ENCODE measurements around the gene ARFGEF2. TPM values are rescaled to one million over a fixed set of nuclear protein-coding genes. Genes with fewer than 3 reads are reported as not detected.
"Not testable (repeated sequence)": the region's sequence is repeated elsewhere in the genome, so short reads cannot be mapped to it uniquely, and the experiment has no call there.

Gene ARFGEF2
- 10 to 100 TPM in 4 of 6 donors, 1 to 10 TPM in 2; 3.9 to 18.4 (median 12.1) TPM for polyA plus RNA-seq (ENCODE audit: low read depth in 6 of 6)

- peak; percentile 95 for DNase-seq
- peaks cover 49 to 58% (median 57%) of the 10 kb centered on the region in 3 donors for H3K4me1 Mint-ChIP-seq
- ATAC-seq (ENCODE audit: low read depth in 2 of 2) = peak; percentile 82 to 86
- H3K27ac Mint-ChIP-seq = peak within 1 kb of the TSS; percentile 98 to 100 (median 99)
- no peaks in the 10 kb centered on the region for H3K36me3 Mint-ChIP-seq
- peak within 1 kb of the TSS; percentile 94 to 99 (median 96) for H3K4me3 Mint-ChIP-seq
- H3K9me3 Mint-ChIP-seq = peaks cover 0 to 4% (median 0%) of the 10 kb centered on the region in 7 donors
- no peaks in the 10 kb centered on the region for H3K27me3 Mint-ChIP-seq
Observed at GRCh38 chr20:48921168-48921882, at the start of gene ARFGEF2. TSS of gene ARFGEF2 (plus strand) at chr20:48921711. CDS start at chr20:48921890, 179 bp downstream.

GRCh38 chr20:48875233-48875913, 46.1 kb upstream of the ARFGEF2 start:
- H3K4me1 Mint-ChIP-seq = peaks cover 15 to 32% (median 22%) of the 10 kb centered on the region in 3 donors
- no peak for DNase-seq
- no peaks in the 10 kb centered on the region for H3K36me3 Mint-ChIP-seq
- peak overlapping the region in 1 of 8 donors; percentile 16 for H3K4me3 Mint-ChIP-seq
- no peaks in the 10 kb centered on the region for H3K9me3 Mint-ChIP-seq
- H3K27me3 Mint-ChIP-seq = no peaks in the 10 kb centered on the region
- H3K27ac Mint-ChIP-seq = peak overlapping the region in 3 of 6 donors; percentile 36 to 79 (median 56)
- ATAC-seq (ENCODE audit: low read depth in 2 of 2) = no peak

- ATAC-seq (ENCODE audit: low read depth in 2 of 2) (no peak), DNase-seq (no peak)
- Mint-ChIP-seq H3K27ac (peak overlapping the region in 1 of 6 donors; percentile 35), H3K27me3 (no peaks in the 10 kb centered on the region), H3K4me1 (peaks cover 15 to 32% (median 22%) of the 10 kb centered on the region in 3 donors), H3K36me3 (no peaks in the 10 kb centered on the region), H3K9me3 (no peaks in the 10 kb centered on the region), H3K4me3 (no peak overlapping the region)
Observed at GRCh38 chr20:48875914-48876240, 45.6 kb upstream of the ARFGEF2 start.

DNA sequence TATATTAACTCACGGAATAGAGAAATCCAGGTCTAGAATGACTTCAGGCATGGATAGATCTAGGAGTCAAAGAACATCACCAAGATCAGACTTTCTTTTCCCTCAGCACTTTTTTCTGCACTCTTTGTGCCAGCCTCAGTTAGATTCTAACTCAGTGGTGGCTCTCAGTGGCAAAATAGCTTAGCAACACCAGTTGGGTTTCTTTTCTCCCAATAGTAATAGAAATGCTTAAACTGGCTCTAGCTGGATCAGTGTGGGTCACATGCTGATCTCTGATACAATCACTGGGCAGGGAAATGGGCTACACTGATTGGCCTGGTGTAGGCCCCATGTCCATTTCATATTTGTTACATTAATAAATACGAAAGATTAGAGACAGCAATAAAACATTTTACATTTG, 44.2 kb upstream of the ARFGEF2 start:
- peak overlapping the region in 1 of 8 donors; percentile 66 for H3K4me3 Mint-ChIP-seq
- DNase-seq = no peak
- H3K9me3 Mint-ChIP-seq = no peaks in the 10 kb centered on the region
- no peak for ATAC-seq (ENCODE audit: low read depth in 2 of 2)
- no peaks in the 10 kb centered on the region for H3K27me3 Mint-ChIP-seq
- no peaks in the 10 kb centered on the region for H3K36me3 Mint-ChIP-seq
- H3K4me1 Mint-ChIP-seq = peaks cover 12 to 29% (median 22%) of the 10 kb centered on the region in 3 donors
- H3K27ac Mint-ChIP-seq = no peak overlapping the region

GRCh38 chr20:48878534-48879248, 42.8 kb upstream of the ARFGEF2 start:
- DNase-seq = no peak
- no peaks in the 10 kb centered on the region for H3K27me3 Mint-ChIP-seq
- H3K4me1 Mint-ChIP-seq = peaks cover 6 to 18% (median 16%) of the 10 kb centered on the region in 3 donors
- H3K27ac Mint-ChIP-seq = peak overlapping the region in 1 of 6 donors; percentile 19
- H3K4me3 Mint-ChIP-seq = no peak overlapping the region
- H3K36me3 Mint-ChIP-seq = no peaks in the 10 kb centered on the region
- ATAC-seq (ENCODE audit: low read depth in 2 of 2) = no peak
- H3K9me3 Mint-ChIP-seq = no peaks in the 10 kb centered on the region

- no peak for DNase-seq
- Mint-ChIP-seq H3K36me3 (no peaks in the 10 kb centered on the region), H3K4me3 (no peak overlapping the region), H3K27me3 (no peaks in the 10 kb centered on the region), H3K27ac (peak overlapping the region in 1 of 6 donors; percentile 81), H3K4me1 (peaks cover 6 to 16% (median 13%) of the 10 kb centered on the region in 3 donors), H3K9me3 (no peaks in the 10 kb centered on the region)
- no peak for ATAC-seq (ENCODE audit: low read depth in 2 of 2)
Observed at GRCh38 chr20:48879612-48880245, 41.8 kb upstream of the ARFGEF2 start.

DNA sequence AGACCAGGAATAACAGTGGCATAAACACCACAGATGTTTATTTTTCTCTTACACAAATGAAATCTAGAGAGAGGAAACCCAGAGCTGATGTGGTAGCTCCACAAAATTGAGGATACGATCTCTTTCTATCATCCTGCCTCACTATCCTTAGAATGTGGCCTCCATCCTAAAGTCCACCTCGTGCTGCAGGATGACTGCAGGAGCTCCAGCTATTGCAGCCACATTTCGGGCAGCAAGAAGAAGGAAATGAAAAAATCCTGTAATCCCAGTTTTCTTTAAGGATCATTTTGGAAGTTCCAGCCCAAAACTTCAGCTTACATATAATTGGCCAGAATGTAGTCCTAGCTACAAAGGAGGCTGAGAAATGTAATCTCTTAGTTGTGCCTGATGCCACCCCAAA, 41.2 kb upstream of the ARFGEF2 start:
- H3K9me3 Mint-ChIP-seq = no peaks in the 10 kb centered on the region
- H3K4me1 Mint-ChIP-seq = peaks cover 6 to 11% (median 7%) of the 10 kb centered on the region in 3 donors
- no peak for DNase-seq
- H3K27me3 Mint-ChIP-seq = no peaks in the 10 kb centered on the region
- H3K4me3 Mint-ChIP-seq = no peak overlapping the region
- no peak for ATAC-seq (ENCODE audit: low read depth in 2 of 2)
- H3K27ac Mint-ChIP-seq = no peak overlapping the region
- no peaks in the 10 kb centered on the region for H3K36me3 Mint-ChIP-seq

DNA sequence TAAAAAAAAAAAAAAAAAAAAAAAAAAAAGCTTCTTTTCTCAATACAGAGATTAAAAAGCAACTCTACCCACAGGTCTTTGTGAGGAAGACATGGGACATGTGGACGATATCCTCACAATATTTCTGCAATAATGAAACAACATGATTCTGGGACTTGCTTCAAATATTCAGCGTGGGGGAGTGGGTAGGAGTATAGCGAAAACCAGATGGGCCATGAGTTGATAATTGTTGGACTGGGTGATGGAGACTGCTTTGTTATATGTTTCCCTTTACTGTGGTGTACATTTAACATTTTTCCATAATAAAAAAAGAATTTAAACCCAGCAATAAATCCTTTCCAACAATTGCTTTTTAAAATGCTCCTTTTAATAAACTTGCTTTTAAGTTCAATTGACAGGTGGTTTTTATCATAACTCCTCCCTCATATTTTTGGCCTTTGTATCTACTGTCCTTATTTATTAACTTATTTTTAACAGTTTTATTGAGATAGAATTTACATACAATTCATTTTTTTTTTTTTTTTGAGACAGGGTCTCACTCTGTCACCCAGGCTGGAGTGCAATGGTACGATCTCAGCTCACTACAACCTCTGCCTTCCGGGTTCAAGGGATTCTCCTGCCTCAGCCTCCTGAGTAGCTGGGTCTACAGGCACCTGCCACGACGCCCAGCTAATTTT, 40.4 kb upstream of the ARFGEF2 start:
- Mint-ChIP-seq H3K27ac (no peak overlapping the region), H3K36me3 (no peaks in the 10 kb centered on the region), H3K27me3 (no peaks in the 10 kb centered on the region), H3K4me1 (peaks cover 0 to 3% (median 0%) of the 10 kb centered on the region in 3 donors), H3K9me3 (no peaks in the 10 kb centered on the region), H3K4me3 (no peak overlapping the region)
- no peak for ATAC-seq (ENCODE audit: low read depth in 2 of 2)
- no peak for DNase-seq

DNA sequence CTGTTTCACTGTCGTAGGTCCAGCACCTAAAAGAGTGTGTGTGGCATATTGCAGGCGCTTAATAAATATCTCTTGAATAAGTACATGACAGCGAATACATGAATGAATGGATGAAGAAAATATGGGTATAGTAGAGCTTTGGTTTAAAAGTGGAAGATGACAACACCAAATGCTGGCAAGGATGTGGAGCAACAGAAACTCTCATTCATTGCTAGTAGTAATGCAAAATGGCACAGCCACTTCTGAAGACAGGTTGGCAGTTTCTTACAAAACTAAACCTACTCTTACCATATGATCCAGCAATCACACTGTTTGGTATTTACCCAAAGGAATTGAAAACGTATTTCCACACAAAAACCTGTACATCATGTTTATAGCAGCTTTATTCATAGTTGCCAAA, 36.3 kb upstream of the ARFGEF2 start:
- H3K4me3 Mint-ChIP-seq = no peak overlapping the region
- H3K36me3 Mint-ChIP-seq = no peaks in the 10 kb centered on the region
- H3K27me3 Mint-ChIP-seq = no peaks in the 10 kb centered on the region
- peaks cover 6 to 13% (median 12%) of the 10 kb centered on the region in 3 donors for H3K4me1 Mint-ChIP-seq
- peak overlapping the region in 1 of 6 donors; percentile 3 for H3K27ac Mint-ChIP-seq
- H3K9me3 Mint-ChIP-seq = no peaks in the 10 kb centered on the region
- no peak for ATAC-seq (ENCODE audit: low read depth in 2 of 2)
- DNase-seq = no peak

DNA sequence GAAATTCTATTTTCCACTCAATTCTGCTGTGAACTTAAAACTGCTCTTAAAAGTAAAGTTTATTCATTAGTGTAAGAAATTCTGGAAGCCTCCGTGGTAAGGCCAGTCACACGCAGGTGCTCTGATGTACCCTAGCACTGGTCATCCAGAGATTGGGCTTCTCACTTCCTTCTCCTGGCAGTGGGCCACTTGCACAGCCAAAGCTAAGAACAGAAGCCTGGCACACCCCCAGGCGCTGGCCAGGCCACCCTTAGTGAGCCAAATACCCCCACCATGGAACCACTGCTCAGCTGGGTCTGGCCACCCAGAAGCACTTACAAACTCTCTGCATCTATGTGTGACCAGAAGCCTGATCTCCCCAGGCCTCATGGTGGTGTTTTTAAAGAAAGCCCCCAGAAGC, 35.3 kb upstream of the ARFGEF2 start:
- no peak overlapping the region for H3K27ac Mint-ChIP-seq
- ATAC-seq (ENCODE audit: low read depth in 2 of 2) = no peak
- H3K4me3 Mint-ChIP-seq = no peak overlapping the region
- no peaks in the 10 kb centered on the region for H3K36me3 Mint-ChIP-seq
- DNase-seq = no peak
- peaks cover 0 to 5% (median 4%) of the 10 kb centered on the region in 7 donors for H3K9me3 Mint-ChIP-seq
- no peaks in the 10 kb centered on the region for H3K27me3 Mint-ChIP-seq
- H3K4me1 Mint-ChIP-seq = peaks cover 12 to 19% (median 16%) of the 10 kb centered on the region in 3 donors

- ATAC-seq (ENCODE audit: low read depth in 2 of 2) = no peak
- H3K27me3 Mint-ChIP-seq = no peaks in the 10 kb centered on the region
- H3K9me3 Mint-ChIP-seq = peaks cover under 1 to 8% (median 7%) of the 10 kb centered on the region in 7 donors
Observed at GRCh38 chr20:48886811-48887210, 34.7 kb upstream of the ARFGEF2 start.

GRCh38 chr20:48888517-48888916, 33.0 kb upstream of the ARFGEF2 start:
- Mint-ChIP-seq H3K27ac (peak overlapping the region in 1 of 6 donors; percentile 24), H3K4me1 (peaks cover 17 to 34% (median 21%) of the 10 kb centered on the region in 3 donors)
- H3K9me3 Mint-ChIP-seq; H3K4me3 Mint-ChIP-seq; ATAC-seq (ENCODE audit: low read depth in 2 of 2); DNase-seq; H3K36me3 Mint-ChIP-seq; H3K27me3 Mint-ChIP-seq: not testable (repeated sequence)

More at GRCh38 chr20:48886811-48887210, 34.7 kb upstream of the ARFGEF2 start:
- no peaks in the 10 kb centered on the region for H3K36me3 Mint-ChIP-seq
- H3K4me3 Mint-ChIP-seq = no peak overlapping the region
- no peak overlapping the region for H3K27ac Mint-ChIP-seq
- DNase-seq = no peak
- H3K4me1 Mint-ChIP-seq = peaks cover 17 to 23% (median 21%) of the 10 kb centered on the region in 3 donors

All from naive B cell (primary cell).